Neural cell (in vitro differentiated cells): ENCODE measurements around the gene PCCA. TPM values are rescaled to one million over a fixed set of nuclear protein-coding genes. Genes with fewer than 3 reads are reported as not detected.

Source experiments
- H2AFZ ChIP-seq: fragments of 200-600, 300-800 bp; sonication (generic), shearing (Covaris generic); 2 replicates; pipeline ENCODE4 v1.6.0; 2014; ENCODE audit warnings: low read depth, mild to moderate bottlenecking, antibody characterized with exemption, low read length, moderate library complexity
- H3F3A ChIP-seq: fragments of 200-600 bp; shearing (Covaris generic); 2 replicates; pipeline ENCODE4 v1.6.1; 2016; ENCODE audit warnings: mild to moderate bottlenecking, moderate library complexity, mixed read lengths, antibody characterized with exemption, low read length; ENCODE audit not compliant: insufficient read depth, poor library complexity, severe bottlenecking
- H3K27ac ChIP-seq: fragments of 200-600, 300-800 bp; sonication (generic), shearing (Covaris generic); 2 replicates; pipeline ENCODE4 v1.5.1; 2014; ENCODE audit warnings: mild to moderate bottlenecking, low read length, moderate library complexity
- H3K27me3 ChIP-seq: fragments of 300-800, 200-600 bp; sonication (generic), shearing (Covaris generic); 2 replicates; pipeline ENCODE4 v1.6.0; 2014; ENCODE audit warnings: mild to moderate bottlenecking, low read depth, low read length, moderate library complexity; ENCODE audit not compliant: insufficient read depth
- H3K36me3 ChIP-seq: fragments of 300-800, 200-600 bp; sonication (generic), shearing (Covaris generic); 2 replicates; pipeline ENCODE4 v1.5.1; 2014; ENCODE audit warnings: mild to moderate bottlenecking, antibody characterized with exemption, low read length, moderate library complexity; ENCODE audit not compliant: insufficient read depth
- H3K4me2 ChIP-seq: fragments of 300-800, 200-600 bp; sonication (generic), shearing (Covaris generic); 2 replicates; pipeline ENCODE4 v1.6.0; 2014; ENCODE audit warnings: mild to moderate bottlenecking, low read length
- H3K4me3 ChIP-seq: fragments of 300-800, 200-600 bp; sonication (generic), shearing (Covaris generic); 2 replicates; pipeline ENCODE4 v1.5.1; 2014; ENCODE audit warnings: mild to moderate bottlenecking, low read length, moderate library complexity
- H3K79me2 ChIP-seq: fragments of 200-600 bp; shearing (Covaris generic); replicated peaks from 2 replicates; pipeline ENCODE4 v1.6.0; 2014; ENCODE audit warnings: mild to moderate bottlenecking, low read length, moderate library complexity; ENCODE audit not compliant: insufficient read depth
- H3K9ac ChIP-seq: fragments of 300-800, 200-600 bp; sonication (generic), shearing (Covaris generic); 2 replicates; pipeline ENCODE4 v1.6.1; 2016; ENCODE audit warnings: mild to moderate bottlenecking, low read length, mixed read lengths
- H3K9me2 ChIP-seq: fragments of 200-600 bp; shearing (Covaris generic); 2 replicates; pipeline ENCODE4 v1.6.1; 2016; ENCODE audit warnings: mild to moderate bottlenecking, low read length, mixed read lengths; ENCODE audit not compliant: insufficient read depth
- H3K9me3 ChIP-seq: fragments of 200-600, 300-800 bp; sonication (generic), shearing (Covaris generic); 2 replicates; pipeline ENCODE4 v1.6.1; 2016; ENCODE audit warnings: mild to moderate bottlenecking, mixed run types, low read length, moderate library complexity, mixed read lengths
- H4K20me1 ChIP-seq: fragments of 200-600 bp; shearing (Covaris generic); 2 replicates; pipeline ENCODE4 v1.6.1; 2016; ENCODE audit warnings: mild to moderate bottlenecking, mixed run types; ENCODE audit not compliant: insufficient read depth
- CTCF ChIP-seq: fragments of 450-650 bp; IDR thresholded peaks from 2 replicates; pipeline ENCODE4 v1.5.1; 2014; ENCODE audit warnings: antibody characterized with exemption, mild to moderate bottlenecking, moderate library complexity; ENCODE audit not compliant: poor library complexity, severe bottlenecking
- EP300 ChIP-seq: fragments of 450-650 bp; conservative IDR thresholded peaks from 2 replicates; pipeline ENCODE4 v1.6.1; 2014; ENCODE audit warnings: antibody characterized with exemption, mild to moderate bottlenecking, moderate library complexity; ENCODE audit not compliant: poor library complexity, severe bottlenecking
- EZH2 ChIP-seq: fragments of 200-600, 300-800 bp; shearing (Covaris generic), sonication (generic); IDR thresholded peaks from 2 replicates; pipeline ENCODE4 v1.6.1; 2014; ENCODE audit warnings: antibody characterized with exemption, low read length, borderline replicate concordance, mild to moderate bottlenecking; ENCODE audit not compliant: insufficient read depth, poor library complexity, severe bottlenecking
- MXI1 ChIP-seq: fragments of 450-650 bp; conservative IDR thresholded peaks from 2 replicates; pipeline ENCODE4 v1.6.1; 2014; ENCODE audit warnings: antibody characterized with exemption, mild to moderate bottlenecking; ENCODE audit not compliant: poor library complexity, severe bottlenecking
- POLR2AphosphoS5 ChIP-seq: IDR thresholded peaks from 2 replicates; pipeline ENCODE4 v1.6.1; 2012
- RAD21 ChIP-seq: fragments of 450-650 bp; conservative IDR thresholded peaks from 2 replicates; pipeline ENCODE4 v1.6.1; 2014; ENCODE audit warnings: antibody characterized with exemption, mild to moderate bottlenecking, moderate library complexity
- REST ChIP-seq: IDR thresholded peaks from 2 replicates; pipeline ENCODE4 v1.6.1; 2012; ENCODE audit warnings: borderline replicate concordance
- SMC3 ChIP-seq: fragments of 450-650 bp; conservative IDR thresholded peaks from 2 replicates; pipeline ENCODE4 v1.6.1; 2014; ENCODE audit warnings: antibody characterized with exemption, mild to moderate bottlenecking, moderate library complexity; ENCODE audit not compliant: poor library complexity
- TAF1 ChIP-seq: IDR thresholded peaks from 2 replicates; pipeline ENCODE4 v1.6.1; 2012; ENCODE audit warnings: low read depth
- polyA plus RNA-seq: library from polyadenylated mRNA; depleted of rRNA; stranded (reverse); fragments of >200 nt; gene quantifications from 2 replicates; pipeline ENCODE4 v1.2.3, GENCODE V29; 2014

Gene PCCA
- polyA plus RNA-seq, 1 donor from 2014 or later = 17.0 TPM

GRCh38 chr13:100247937-100248336 is 159.0 kb downstream of the PCCA start:
- Histone ChIP-seq H3K9me3 (no peaks in the 10 kb centered on the region), H2AFZ (no peak overlapping the region), H3K27me3 (no peaks in the 10 kb centered on the region), H4K20me1 (no peaks in the 10 kb centered on the region), H3K36me3 (no peaks in the 10 kb centered on the region), H3K9me2 (no peaks in the 10 kb centered on the region), H3F3A (no peaks in the 10 kb centered on the region), H3K4me3 (no peak overlapping the region), H3K79me2 (no peaks in the 10 kb centered on the region), H3K27ac (no peak overlapping the region), H3K4me2 (no peak overlapping the region), H3K9ac (no peak overlapping the region)
- TF ChIP-seq EP300 = no peak
- TF ChIP-seq MXI1 = no peak
- no peak for TF ChIP-seq SMC3
- TF ChIP-seq POLR2AphosphoS5 = no peak
- TF ChIP-seq EZH2 = no peak
- TF ChIP-seq TAF1 = no peak
- no peak for TF ChIP-seq RAD21
- TF ChIP-seq CTCF = no peak
- TF ChIP-seq REST = no peak

GRCh38 chr13:100254002-100254401 is 165.1 kb downstream of the PCCA start:
- H3K36me3 ChIP-seq = no peaks in the 10 kb centered on the region
- no peaks in the 10 kb centered on the region for H3K27me3 ChIP-seq
- no peaks in the 10 kb centered on the region for H3K79me2 ChIP-seq
- H4K20me1 ChIP-seq = no peaks in the 10 kb centered on the region
- no peak overlapping the region for H3K4me2 ChIP-seq
- TF ChIP-seq CTCF (no peak), MXI1 (no peak), RAD21 (no peak), POLR2AphosphoS5 (no peak), SMC3 (no peak)
- no peaks in the 10 kb centered on the region for H3K9me3 ChIP-seq
- no peak overlapping the region for H3K27ac ChIP-seq
- H3K9ac ChIP-seq = no peak overlapping the region
- H3K4me3 ChIP-seq = no peak overlapping the region
- no peak overlapping the region for H2AFZ ChIP-seq
- H3F3A ChIP-seq = no peaks in the 10 kb centered on the region
- H3K9me2 ChIP-seq = no peaks in the 10 kb centered on the region
